Measurements from ENCODE around the gene ZNF213.
"Not testable (repeated sequence)": the region's sequence is repeated elsewhere in the genome, so short reads cannot be mapped to it uniquely, and the experiment has no call there.

The ZNF213 gene

DNA sequence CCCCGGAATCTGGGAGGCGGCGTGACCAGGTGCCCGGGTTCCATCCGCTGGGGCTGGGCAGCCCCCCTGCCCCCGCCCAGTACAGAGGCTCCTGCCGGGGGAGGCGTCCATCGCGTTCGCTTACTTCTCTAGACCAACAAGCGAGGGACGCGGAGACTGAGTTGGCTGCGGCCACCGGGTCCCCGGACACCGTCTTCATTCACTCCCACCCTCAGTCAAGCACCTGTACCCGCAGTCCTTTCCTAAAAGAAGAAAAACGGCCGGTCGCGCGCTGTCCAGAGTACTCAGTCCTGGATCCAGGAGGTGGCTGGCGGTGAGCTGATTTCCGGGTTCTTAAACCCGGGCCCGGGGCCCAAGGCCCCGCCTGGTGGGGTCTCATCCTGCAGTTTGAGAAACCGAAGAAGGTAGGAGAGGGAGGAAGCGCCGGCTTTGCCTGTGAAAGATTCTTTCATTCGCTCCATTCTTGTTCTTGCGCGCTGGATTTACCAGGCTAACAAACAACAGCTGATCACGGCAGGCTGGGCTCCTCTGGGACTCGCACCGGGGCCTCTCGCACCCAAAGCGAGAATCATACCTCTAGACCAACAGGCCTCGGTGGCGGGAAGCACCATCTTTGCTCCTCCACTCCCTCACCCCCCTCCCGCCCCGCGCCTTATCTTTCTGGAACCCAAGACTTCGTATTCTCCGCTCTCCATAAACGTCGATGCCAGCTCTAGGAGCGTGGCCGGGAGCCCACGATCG lies 35.8 kb downstream of the ZNF213 start:
- no peak for DNase-seq (ENCODE audit: low spot score)

DNA sequence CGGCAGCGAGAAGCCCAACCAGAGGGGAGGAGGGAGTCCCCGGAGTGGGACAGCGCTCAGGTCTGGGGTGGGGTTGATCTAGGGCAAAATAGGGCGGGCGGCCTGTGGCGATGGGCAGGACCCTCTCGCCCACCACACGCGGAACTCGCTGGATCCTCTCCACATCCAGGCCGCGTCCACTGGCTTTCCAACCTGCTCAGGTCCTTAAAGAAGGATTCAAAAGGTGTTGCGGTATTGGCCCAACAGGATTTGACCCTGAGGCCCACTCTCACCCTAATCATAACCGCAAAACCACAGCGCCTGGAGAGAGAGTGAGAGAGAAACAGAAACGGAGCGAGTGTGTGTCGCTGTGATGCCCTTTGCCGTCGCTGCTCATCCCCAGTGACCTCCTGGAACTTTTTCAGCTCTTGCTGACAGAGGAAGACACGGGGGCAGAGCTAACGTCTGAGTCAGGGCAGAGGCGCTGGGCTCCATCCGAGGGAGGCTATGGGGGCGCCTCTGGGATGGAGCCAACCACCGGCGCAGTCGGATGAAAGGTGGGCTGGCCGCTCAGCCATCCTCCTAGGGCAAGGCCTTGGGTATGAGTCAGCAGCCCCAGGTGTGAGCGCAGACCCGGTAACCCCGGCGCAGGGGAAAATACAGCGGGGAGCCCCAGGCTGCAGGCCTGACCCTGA lies 36.5 kb downstream of the ZNF213 start:
- no peak for DNase-seq (ENCODE audit: low spot score)

DNA sequence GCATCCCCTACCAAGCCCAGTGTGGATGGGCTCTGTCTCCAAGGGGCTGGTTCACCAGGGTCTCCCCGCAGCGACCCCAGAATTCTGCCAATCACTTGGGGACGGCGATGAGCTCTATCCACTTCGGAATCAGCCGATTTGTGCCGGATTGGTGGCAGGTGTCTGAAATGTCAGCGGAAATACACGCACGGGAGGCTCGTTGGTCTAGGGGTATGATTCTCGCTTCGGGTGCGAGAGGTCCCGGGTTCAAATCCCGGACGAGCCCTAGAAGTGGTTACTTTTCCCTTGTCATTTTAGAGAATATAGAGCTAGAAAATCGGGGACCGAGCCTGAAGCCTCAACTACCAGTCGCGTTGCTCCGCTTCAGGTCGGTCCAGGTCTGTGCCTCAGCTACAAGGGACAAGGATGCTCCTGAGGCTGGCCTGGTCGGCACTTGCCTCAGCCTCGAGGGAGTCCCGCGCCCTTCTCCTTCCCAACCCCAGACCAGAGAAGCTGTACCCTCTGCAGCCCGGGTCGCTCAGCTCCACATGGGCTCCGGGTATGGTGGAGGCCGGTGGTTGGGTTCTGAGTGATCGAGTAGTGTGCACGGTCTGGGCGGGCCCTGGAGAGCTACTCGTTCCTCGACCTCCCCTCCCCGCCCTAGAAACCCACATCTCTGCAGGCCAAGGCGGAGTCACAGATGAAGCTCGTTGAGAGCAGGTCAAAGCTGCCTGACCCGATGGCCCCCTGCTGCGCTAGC lies 37.2 kb downstream of the ZNF213 start:
- peak; percentile 58 for DNase-seq (ENCODE audit: low spot score)

DNA sequence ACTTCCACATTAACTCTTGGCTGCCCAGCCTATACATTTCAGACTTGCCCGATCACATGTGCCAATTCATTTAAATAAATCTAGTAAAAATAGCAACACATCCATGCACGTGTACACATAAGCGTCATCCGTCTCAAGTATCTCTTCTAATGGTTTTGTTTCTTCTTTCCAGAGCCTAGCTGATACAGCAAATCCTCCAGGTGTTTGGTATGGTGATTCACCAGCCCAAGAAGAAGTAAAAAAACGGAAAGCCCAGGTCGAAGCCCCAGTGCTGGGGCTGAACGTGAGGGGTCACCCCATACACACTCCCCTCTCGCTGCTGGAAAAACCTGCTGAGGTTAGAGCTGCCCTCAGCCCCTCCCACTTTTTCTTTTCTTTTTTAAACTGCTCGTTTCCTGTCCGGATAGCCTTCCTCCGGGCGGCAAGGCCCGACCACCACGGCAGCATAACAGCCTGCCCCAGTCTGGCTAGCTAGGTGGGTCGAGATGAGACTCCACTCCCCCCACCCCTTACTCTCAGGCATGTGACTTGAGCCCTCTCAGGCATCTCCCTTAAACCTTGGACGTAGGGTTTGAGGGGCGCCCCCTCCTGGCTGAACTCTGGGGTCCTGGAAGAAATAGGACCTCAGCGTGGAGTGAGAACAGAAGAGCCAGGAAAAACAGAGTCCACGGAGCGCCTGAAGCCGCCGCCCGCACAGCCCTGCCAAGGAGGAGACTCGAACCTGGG lies 39.2 kb downstream of the ZNF213 start:
- DNase-seq (ENCODE audit: low spot score): no peak

DNA sequence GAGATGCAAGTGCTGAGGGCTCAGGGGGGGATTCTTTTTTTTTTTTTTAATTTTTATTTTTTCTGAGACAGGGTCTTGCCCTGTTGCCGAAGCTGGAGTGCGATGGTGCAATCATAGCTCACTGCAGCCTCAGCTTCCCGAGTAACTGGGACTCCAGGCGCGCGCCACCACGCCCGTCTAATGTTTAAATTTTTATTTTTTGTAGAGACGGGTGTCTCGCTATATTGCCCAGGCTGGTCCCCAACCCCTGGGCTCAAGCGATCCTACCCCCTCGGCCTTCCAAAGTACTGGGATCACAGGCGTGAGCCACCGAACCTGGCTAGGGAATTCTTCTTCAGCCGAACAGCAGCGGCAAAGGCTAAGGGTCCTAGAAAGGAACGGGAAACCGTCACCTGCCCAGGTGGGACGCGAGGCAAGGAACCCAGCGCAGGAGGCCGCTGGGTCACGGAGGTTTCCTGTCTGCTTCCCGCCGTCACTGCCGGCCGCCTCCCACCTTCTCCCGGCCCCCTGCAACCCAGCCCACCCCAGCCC lies 39.9 kb downstream of the ZNF213 start:
- no peak for DNase-seq (ENCODE audit: low spot score)

DNA sequence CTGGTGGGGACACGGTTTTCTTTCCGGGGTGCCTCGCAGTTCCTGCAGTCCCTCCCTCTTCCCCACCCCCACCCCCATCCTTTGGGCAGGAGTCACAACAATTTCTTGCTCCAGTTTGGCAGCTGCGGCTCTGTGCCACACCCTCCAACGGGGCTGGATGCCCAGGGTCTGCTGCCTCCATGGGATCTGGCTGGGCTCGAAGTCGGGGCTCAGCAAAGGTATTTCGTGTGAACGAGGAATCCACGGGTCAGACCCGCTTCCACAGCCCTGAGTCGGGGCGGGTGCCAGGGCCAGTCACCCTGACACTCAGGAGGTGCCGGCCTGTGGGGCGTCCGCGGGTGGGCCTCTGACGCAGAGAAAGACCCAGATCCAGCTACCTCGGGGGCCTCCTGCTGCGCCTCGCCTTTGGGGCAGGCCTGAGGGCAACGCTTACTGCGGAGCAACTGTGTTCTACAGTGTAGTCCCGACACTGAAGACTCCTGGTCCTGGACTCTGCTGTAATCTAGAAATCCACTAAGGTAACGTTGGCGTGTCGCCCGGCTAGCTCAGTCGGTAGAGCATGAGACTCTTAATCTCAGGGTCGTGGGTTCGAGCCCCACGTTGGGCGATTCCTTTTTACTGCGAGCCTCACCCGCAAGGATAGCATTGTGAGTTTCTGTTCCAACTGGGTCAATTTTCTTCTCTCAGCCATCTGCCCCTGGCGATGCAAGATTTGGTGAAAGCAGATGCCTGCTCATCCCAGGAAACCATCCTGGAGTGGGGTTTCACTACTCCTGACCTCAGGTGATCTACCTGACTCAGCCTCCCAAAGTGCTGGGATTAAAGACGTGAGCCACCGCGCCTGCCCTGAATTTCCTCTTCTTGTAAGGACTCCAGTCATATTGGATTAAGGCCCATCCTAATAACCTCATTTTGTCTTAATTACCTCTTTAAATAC lies 40.6 kb downstream of the ZNF213 start:
- peak; percentile 57 for DNase-seq (ENCODE audit: low spot score)

DNA sequence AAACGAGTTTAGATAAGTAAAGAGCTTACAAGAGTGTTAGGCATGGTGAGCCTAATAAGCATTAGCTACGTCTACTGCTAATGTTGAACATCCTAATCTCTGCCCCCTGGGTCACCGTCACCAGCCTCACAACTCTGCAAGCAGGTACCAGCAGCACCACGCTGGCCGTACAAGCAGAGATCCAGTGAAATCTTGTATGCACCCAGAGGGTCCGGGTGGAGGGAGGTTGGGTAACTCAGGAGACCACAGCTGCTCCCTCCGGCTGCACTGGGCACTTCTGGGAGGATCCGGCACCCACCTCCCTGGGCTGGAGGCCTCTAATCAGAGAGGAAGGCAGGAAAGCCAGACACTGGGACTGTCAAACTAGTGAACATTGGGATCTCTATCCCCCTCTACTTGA lies 44.8 kb downstream of the ZNF213 start:
- DNase-seq (ENCODE audit: low spot score): no peak

DNA sequence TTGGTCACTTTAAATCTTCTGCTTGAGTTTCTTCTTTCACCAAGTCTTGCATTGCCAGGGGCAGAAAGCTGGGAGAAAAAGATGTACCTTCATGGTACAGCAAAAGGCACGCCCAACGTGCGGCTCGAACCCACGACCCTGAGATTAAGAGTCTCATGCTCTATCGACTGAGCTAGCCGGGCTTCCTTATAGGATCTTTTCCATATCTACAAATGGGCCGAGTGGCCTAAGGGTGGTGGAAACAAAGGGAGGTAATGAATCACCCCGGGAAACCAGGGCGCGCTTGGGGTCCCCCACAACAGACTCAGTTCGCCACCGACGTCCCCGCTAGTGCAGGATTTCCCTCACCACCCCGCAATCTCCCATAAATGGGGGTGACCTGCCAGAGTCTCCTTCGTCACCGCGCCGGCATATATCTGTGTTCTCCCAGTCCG lies 45.6 kb downstream of the ZNF213 start:
- peak; percentile 44 for DNase-seq (ENCODE audit: low spot score)

DNA sequence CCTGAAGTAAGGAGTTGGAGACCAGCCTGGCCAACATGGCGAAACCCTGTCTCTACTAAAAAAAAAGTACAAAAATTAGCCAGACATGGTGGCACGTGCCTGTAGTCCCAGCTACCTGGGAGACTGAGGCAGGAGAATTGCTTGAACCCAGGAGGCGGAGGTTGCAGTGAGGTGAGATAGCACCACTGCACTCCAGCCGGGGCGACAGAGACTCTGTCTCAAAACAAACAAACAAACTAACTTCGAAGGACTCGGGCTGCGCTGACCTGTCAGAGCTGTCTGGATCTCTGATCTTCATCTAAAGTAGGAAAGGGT lies 47.4 kb downstream of the ZNF213 start:
- DNase-seq (ENCODE audit: low spot score): not testable (repeated sequence)

DNA sequence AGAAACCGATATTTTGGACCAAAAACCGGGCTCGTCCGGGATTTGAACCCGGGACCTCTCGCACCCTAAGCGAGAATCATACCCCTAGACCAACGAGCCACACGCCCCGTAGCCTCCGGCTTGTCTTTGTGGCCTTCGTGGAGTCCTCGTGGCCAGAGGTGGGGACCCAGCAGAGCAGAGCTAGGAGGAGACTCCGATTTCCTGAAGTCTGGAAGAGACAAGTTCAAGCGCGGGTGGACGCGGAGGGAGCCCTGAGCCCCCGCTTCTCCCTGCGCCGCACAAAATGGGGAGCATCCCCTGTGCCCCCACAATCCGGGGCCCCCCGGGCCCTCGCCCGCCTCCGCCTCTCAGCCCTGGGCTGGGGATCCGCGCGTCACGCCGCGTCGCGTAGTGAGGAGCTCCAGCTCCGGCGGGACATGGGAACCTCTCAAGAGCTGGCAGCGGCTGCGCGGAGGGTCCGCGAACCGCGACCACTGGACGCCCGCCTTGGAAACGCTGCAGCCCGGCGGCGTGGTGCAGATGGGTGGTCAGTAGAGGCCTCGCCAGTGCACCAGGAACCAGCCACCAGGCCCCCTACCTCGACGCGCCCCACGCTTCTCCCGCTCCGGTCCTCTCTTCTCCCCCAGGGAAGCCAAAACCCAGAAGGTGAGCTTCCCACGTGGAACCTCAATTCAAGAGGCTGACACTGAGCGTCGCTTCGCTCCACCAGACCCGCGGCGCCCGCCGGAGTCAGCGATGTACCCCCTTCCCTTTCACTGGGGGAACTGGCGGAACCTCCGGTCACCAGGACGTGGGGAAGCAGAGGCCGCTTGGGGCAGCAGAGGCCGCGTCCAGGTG lies 48.0 kb downstream of the ZNF213 start:
- DNase-seq (ENCODE audit: low spot score): peak; percentile 74

DNA sequence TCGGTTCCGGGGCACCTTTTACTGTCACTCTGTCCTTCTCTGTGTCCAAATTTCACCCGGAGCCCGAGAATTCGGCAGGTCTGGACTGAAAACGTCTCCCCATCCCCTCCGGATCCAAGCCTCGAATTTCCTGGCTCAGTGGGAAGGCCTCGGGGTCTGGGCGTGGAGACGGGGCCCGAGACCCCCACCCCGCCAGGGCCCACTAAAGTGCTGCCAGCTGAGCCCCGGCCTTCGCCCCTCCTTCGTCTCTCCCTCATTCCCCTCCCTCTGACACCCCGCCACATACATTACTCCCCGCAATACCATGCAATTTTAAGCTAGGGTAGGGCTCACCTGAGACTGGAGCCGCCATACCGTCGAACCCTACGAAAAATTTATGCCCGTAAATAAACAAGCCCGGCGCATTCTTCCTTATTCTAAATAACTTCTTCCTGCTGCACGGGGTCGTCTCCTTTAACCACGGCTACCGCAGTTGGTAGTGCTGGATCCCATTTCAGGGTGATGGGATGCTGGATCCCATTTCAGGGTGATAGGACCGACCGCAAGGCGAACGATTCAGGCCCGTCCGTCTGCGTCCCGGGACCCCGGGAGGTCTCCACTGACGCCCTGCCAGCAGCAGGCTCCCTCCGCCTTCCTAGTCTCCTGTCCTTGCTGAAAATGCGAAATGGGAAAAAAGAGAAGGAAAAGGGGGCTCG lies 48.8 kb downstream of the ZNF213 start:
- no peak for DNase-seq (ENCODE audit: low spot score)

DNA sequence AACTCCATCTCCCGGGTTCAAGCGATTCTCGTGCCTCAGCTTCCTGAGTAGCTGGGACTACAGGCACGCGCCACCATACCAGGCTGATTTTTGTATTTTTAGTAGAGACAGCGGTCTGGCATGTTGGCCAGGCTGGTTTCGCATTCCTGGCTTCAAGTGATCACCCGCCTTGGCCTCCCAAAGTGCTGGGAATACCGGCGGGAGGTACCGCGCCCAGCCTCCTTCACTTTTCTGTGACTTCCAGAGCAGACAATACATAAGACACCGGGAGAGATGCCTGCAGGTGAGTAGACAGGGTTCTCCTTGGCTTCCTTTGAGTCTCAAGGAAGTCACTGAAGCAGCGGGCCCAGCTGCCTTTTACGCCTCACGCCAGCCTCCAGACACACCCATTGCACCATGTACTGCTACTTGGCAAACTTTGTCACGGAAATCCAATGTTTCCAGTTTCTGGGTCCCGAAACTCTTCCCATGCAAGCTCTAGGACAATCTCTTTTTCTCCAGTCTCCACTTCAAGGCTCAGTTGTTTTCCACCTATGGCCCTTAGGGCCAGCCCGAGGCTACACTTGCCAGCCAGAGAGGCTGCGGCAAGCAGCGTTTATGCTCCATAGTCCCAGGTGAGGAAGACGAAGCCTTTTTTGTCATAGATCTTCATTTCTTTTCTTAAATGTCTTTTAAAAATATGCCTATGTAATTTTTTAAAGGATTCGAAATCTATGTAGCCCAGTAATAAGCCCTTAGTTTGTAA lies 52.3 kb downstream of the ZNF213 start:
- DNase-seq (ENCODE audit: low spot score): no peak

DNA sequence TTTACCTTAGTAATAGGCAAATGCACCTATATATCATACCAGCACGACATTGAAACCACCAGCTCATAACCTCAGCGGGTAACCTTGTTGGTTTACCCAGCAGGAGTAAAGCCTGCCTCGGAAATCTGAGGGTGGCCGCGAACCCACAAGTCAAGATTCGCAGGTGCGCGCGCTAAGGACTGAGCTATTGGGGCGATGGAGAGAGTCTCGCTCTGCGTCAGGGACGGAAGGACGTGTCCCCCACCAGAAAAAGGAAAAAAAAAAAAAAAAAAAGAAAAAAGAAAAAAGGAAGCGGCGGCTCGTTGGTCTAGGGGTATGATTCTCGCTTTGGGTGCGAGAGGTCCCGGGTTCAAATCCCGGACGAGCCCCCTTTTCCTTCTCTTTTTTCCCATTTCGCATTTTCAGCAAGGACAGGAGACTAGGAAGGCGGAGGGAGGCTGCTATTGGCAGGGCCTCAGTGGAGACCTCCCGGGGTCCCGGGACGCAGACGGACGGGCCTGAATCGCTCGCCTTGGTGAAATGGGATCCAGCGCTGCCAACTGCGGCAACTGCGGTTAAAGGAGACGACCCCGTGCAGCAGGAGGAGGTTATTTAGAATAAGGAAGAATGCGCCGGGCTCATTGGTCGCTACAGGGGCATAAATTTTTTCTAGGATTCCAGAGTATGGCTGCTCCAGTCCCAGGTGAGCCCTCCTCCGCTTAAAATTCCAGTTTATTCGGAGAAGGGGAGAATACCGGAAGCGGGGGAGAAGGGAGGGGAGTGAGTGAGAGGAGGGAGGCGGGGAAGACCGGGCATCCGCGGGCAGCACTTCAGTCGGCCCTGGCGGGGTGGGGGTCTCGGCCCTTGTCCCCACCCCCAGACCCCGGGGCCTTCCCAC lies 53.2 kb downstream of the ZNF213 start, which contains the start of gene OR1F1:
Gene OR1F1 (plus strand): TSS at position 407 of the 877 bp plus-strand sequence.
- no peak for DNase-seq (ENCODE audit: low spot score)

DNA sequence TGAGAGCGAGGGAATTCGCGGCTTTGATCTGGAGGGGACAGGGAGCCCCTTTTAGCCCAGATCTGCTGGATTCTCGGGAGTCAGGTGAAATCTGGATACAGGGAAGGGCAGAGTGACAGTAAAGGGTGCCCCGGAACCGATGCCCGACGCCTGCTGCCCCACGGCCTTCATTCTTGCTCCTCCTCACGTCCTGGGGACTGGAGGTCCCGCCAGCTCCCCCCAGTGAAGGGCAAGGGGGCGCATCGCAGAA lies 53.8 kb downstream of the ZNF213 start:
- no peak for DNase-seq (ENCODE audit: low spot score)

DNA sequence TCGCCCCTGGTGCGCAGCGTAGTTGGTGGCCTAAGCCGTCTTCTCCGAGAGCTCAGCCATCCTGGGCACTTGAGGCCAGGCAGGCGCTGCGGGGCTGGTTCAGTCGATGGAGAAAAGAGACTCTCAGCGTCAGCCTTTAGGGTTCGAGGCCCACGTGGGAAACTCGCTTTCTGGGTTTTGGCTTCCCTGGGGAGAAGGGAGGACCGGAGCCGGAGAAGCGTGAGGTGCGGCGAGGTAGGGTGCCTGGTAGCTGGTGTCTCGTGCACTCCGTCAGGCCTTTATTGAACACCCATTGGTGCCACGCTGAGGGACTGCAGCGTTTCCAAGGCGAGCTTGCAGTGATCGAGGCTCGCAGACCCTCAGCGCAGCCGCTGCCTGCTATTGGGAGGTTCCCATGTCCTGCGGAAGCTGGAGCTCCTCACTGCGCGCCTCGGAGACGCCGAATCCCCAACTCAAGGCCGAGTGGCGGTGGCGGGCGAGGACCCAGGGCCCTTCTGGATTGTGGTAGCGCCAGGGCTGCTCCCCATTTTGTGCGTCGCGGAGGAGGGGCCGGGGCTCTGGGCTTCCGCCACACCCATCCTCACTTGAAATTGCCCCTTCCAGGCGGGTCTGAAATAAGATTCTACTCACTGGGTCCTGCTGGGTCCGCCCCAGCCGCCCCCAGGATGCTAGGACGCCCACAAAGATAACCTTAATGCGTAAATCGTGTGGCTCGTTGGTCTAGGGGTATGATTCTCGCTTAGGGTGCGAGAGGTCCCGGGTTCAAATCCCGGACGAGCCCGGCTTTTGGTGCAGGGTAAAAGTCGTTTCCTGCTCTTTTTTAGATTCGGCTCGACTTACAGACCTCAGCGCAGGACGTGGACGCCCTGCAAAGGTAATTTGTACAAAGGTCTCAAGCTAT lies 54.3 kb downstream of the ZNF213 start:
- DNase-seq (ENCODE audit: low spot score): peak; percentile 70

DNA sequence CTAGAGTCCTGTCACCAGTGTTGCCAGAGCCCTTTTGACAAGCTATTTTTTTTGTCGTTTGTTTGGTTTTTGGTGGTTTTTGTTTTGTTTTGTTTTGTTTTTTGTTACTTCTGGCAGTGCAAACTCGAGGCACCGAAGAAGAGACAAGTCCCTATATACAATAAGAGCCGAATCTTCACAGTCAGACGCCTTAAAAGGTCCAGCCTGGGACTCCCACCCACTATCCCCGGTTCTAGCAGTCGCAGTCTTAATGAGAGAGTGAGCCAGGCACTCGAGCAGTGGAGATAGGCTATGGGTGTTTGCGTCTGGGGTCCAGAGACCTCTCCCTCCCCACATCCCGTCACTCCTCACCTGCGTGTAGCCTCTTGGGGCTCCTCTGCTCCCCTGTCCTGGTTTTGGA lies 55.0 kb downstream of the ZNF213 start:
- no peak for DNase-seq (ENCODE audit: low spot score)

DNA sequence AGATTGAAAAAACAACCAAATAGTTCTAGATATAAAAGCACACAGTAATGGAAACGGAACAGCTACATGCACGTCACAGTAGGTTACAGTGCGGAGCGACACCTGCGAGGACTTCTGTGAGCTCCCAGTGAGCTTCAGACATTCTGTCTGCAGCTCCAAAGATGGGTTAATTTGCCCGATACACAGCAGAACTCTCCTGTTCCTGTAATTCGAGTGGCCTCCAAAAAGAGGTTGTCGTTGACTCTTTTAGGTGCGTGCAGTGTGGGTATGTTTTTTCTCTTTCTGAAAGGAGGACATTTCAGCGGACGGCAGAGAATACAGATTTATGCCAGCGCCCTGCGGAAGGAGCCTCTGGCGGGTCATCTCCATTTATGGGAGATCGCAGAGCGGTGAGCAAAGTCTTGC lies 56.1 kb downstream of the ZNF213 start:
- DNase-seq (ENCODE audit: low spot score): no peak

All from kidney capillary endothelial cell (primary cell).